Lower leg skin (tissue), 4 donors: ENCODE data around the gene SMG9. TPM values are rescaled to one million over a fixed set of nuclear protein-coding genes. Genes with fewer than 3 reads are reported as not detected.
"Not testable (repeated sequence)": the region's sequence is repeated elsewhere in the genome, so short reads cannot be mapped to it uniquely, and the experiment has no call there.

Source experiments
- DNase-seq, 2 donors: peaks; one replicate each; pipeline ENCODE4 v3.0.0-alpha.2; 2019; ENCODE audit warnings: low spot score in 2 of 2
- H3K4me3 ChIP-seq: fragments of 200-600 bp; sonication (generic); 2 replicates; pipeline ENCODE4 v1.5.1; 2017; ENCODE audit warnings: mild to moderate bottlenecking, low read depth; ENCODE audit not compliant: poor library complexity, severe bottlenecking
- CTCF ChIP-seq, 3 donors: fragments of 450-650 bp; IDR thresholded peaks; one replicate each; pipeline ENCODE4 v1.5.1; 2016; ENCODE audit warnings: antibody characterized with exemption in 3 of 3, mild to moderate bottlenecking in 3 of 3, moderate library complexity in 2 of 3
- POLR2A ChIP-seq, 2 donors: fragments of 450-650 bp; IDR thresholded peaks; one replicate each; pipeline ENCODE4 v1.6.1; 2016 to 2017; ENCODE audit warnings: antibody characterized with exemption in 2 of 2, mild to moderate bottlenecking in 1 of 2, moderate library complexity in 1 of 2
- WGBS, 2 donors: methylation state at CpG; one replicate each; pipeline ENCODE4 v1.1.5; 2018; 5-methylcytosine and 5-hydroxymethylcytosine counted together
- intact Hi-C: fragments of 100-400 bp; cut with DNase I; formaldehyde crosslinking; loops from one replicate; pipeline ENCODE4 v1.15.0; 2023; ENCODE audit warnings: low total_unique reads
- total RNA-seq, 4 donors: library from RNA; depleted of rRNA; stranded (reverse); fragments of >200 nt; gene quantifications; one replicate each; pipeline ENCODE4 v1.1.0, GENCODE V29; 2016

Gene SMG9
- total RNA-seq, 4 donors from 2014 or later, result 18.0 to 27.6 (median 23.5) TPM

- H3K4me3 ChIP-seq, result no peak overlapping the region
- TF ChIP-seq POLR2A (IDR thresholded peaks at IDR 0.05) (no peak), CTCF (IDR thresholded peaks at IDR 0.05) (no peak)
- DNase-seq, result no peak
- intact Hi-C loops, result no loop called here
- 53 to 59% methylated on average over 11 of the region's 11 CpGs for WGBS, 2 donors
Observed at GRCh38 chr19:43682824-43683661, 71.7 kb downstream of the SMG9 start.

GRCh38 chr19:43682269-43682668 lies 72.5 kb downstream of the SMG9 start:
- intact Hi-C loops, DNase-seq, H3K4me3 ChIP-seq: not testable (repeated sequence)
- WGBS, 2 donors, result 91 to 92% methylated on average over 5 of the region's 5 CpGs

DNA sequence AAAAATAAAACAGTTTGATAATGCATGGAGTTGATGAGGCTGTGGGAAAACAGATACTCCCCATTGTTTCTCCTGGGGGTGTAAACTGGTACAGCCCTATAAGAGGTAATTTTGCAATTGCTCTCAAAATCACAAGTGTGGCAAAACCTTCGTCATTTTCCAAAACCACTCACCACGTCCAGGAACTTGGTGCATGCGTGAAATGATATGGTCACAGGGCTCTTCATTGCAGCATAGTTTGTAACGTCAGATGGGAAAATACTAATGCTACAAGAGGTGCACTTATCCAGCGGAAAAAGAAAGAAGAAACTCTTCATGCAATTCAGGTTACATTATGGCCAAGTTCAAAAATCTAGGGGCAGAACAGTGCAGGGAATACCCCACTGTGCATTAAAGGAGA lies 72.9 kb downstream of the SMG9 start:
- TF ChIP-seq POLR2A (IDR thresholded peaks at IDR 0.05) (no peak), CTCF (IDR thresholded peaks at IDR 0.05) (no peak)
- intact Hi-C loops, result no loop called here
- no peak overlapping the region for H3K4me3 ChIP-seq
- WGBS, 2 donors, result 80 to 89% methylated on average over 5 of the region's 5 CpGs
- no peak for DNase-seq

- TF ChIP-seq CTCF (IDR thresholded peaks at IDR 0.05), result no peak
- no peak for TF ChIP-seq POLR2A (IDR thresholded peaks at IDR 0.05)
- no peak for DNase-seq
- 89 to 91% methylated on average over 11 of the region's 11 CpGs for WGBS, 2 donors
- H3K4me3 ChIP-seq, result no peak overlapping the region
- intact Hi-C loops, result no loop called here
Observed at GRCh38 chr19:43678512-43679261, 76.1 kb downstream of the SMG9 start.

Other genes with a start within 250 kb of the SMG9 start
- gene ETHE1, start 227.8 kb downstream of the SMG9 start, total RNA-seq, result 10 to 100 TPM; 63.4 to 79.3 (median 72.8) TPM
- under 1 TPM in 3 of 4 donors, not detected in 1; 0.42 to 0.94 (median 0.88) TPM for gene ZNF575, start 221.8 kb downstream of the SMG9 start, total RNA-seq
- 10 to 100 TPM; 27.9 to 37.6 (median 31.5) TPM for gene XRCC1, start 179.4 kb downstream of the SMG9 start, total RNA-seq
- gene PINLYP, start 179.2 kb downstream of the SMG9 start, total RNA-seq, result 10 to 100 TPM in 1 of 4 donors, 1 to 10 TPM in 2, under 1 TPM in 1; 0.99 to 16.4 (median 3.1) TPM
- gene IRGQ, start 158.8 kb downstream of the SMG9 start, total RNA-seq, result 10 to 100 TPM; 17.4 to 38.9 (median 21.7) TPM
- gene ZNF576, start 158.4 kb downstream of the SMG9 start, total RNA-seq, result 10 to 100 TPM in 3 of 4 donors, 1 to 10 TPM in 1; 4.8 to 16.8 (median 14.3) TPM
- under 1 TPM; 0.15 to 0.27 (median 0.17) TPM for gene SRRM5, start 142.9 kb downstream of the SMG9 start, total RNA-seq
- 10 to 100 TPM in 3 of 4 donors, 1 to 10 TPM in 1; 5.3 to 27.3 (median 15.1) TPM for gene ZNF428, start 135.3 kb downstream of the SMG9 start, total RNA-seq
- 10 to 100 TPM; 22.3 to 56.0 (median 29.6) TPM for gene CADM4, start 115.1 kb downstream of the SMG9 start, total RNA-seq
- 10 to 100 TPM in 1 of 4 donors, 1 to 10 TPM in 3; 4.1 to 11.1 (median 9.0) TPM for gene PLAUR, start 84.8 kb downstream of the SMG9 start, total RNA-seq
- not detected for gene IRGC, start 38.9 kb downstream of the SMG9 start, total RNA-seq
- gene KCNN4, start 26.0 kb upstream of the SMG9 start, total RNA-seq, result 10 to 100 TPM; 19.9 to 69.5 (median 49.2) TPM
- gene LYPD5, start 47.5 kb upstream of the SMG9 start, total RNA-seq, result 100 to 1,000 TPM in 2 of 4 donors, 10 to 100 TPM in 2; 93.8 to 231 (median 117) TPM
- 1 to 10 TPM; 4.3 to 9.6 (median 6.3) TPM for gene ZNF283, start 72.4 kb upstream of the SMG9 start, total RNA-seq
- gene ZNF404, start 129.0 kb upstream of the SMG9 start, total RNA-seq, result 1 to 10 TPM in 3 of 4 donors, under 1 TPM in 1; 0.71 to 4.5 (median 2.5) TPM
- 10 to 100 TPM in 3 of 4 donors, 1 to 10 TPM in 1; 7.8 to 13.1 (median 11.2) TPM for gene ZNF45, start 180.3 kb upstream of the SMG9 start, total RNA-seq
- 1 to 10 TPM; 2.5 to 4.3 (median 3.6) TPM for gene ZNF221, start 196.3 kb upstream of the SMG9 start, total RNA-seq
- gene ZNF155, start 229.2 kb upstream of the SMG9 start, total RNA-seq, result 10 to 100 TPM in 1 of 4 donors, 1 to 10 TPM in 3; 5.9 to 10.3 (median 8.6) TPM
- 10 to 100 TPM in 1 of 4 donors, 1 to 10 TPM in 3; 3.1 to 10.6 (median 3.7) TPM for gene ZNF230, start 248.0 kb upstream of the SMG9 start, total RNA-seq